Stimulated activated CD4-positive, alpha-beta T cell treated with anti-CD3 and anti-CD28 coated beads, Interleukin-15, amount 100 ng/mL, for 24 hours (primary cell): ENCODE results near the gene EPHA4.

Source experiments
- DNase-seq: peaks from one replicate; pipeline ENCODE4 v3.0.0-alpha.2; 2020

EPHA4 gene

DNA sequence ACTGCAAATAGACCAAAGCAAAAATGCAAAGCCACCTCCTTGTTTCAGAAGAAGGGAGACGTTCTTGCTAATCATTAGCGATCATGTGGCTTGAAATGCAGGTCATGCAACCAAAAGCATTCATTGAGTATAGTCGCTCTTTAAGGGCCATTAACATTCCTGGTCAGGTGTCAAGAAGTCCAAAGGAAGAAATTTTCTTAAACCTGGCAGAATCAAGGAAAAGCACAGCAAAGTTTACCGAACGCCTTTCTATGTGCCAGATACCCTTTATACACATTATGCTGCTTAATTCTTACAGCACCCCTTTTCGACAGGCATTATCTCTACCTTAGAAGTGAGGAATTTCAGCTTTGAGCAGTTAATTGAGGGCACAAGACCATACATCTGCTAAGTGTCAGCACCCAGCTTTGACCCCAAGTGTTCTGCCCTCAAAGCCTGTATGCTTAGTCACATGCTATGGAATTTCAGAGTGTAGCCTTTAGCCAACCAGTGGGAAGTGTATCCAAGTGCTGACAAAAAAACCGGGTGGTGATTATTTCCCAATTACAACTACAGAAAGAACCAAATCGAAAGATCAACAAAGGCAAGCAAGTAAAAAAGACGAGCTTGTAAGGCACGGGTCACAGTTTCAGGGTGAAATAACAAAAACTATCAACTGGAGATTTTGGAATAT is 70.8 kb downstream of the EPHA4 start:
- DNase-seq: no peak

GRCh38 chr2:221500501-221501209 is 71.4 kb downstream of the EPHA4 start:
- DNase-seq: no peak

GRCh38 chr2:221495731-221496130 is 76.4 kb downstream of the EPHA4 start:
- no peak for DNase-seq

- DNase-seq: no peak
These were observed 77.5 kb downstream of the EPHA4 start for GRCh38 chr2:221494556-221494955.

DNA sequence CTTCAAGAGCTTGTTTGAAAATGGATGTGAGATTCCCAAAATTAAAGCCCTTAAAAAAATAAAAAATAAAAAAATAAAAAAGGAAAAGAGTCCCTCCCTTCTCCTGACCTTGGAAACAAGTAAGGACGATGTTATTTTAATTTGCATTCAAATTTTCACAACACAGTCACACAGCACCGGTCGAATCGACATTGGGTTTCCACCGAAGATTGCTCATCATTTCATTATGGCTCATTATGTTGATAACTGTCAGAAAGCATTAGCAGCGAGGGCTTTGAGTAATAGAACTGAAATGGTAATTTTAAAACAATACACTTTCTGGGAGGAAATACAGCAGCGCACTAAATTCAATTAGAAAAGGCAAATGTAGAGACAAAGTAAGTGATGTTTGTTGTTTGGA is 78.7 kb downstream of the EPHA4 start:
- DNase-seq: no peak

GRCh38 chr2:221492636-221493035 is 79.5 kb downstream of the EPHA4 start:
- DNase-seq: no peak

DNA sequence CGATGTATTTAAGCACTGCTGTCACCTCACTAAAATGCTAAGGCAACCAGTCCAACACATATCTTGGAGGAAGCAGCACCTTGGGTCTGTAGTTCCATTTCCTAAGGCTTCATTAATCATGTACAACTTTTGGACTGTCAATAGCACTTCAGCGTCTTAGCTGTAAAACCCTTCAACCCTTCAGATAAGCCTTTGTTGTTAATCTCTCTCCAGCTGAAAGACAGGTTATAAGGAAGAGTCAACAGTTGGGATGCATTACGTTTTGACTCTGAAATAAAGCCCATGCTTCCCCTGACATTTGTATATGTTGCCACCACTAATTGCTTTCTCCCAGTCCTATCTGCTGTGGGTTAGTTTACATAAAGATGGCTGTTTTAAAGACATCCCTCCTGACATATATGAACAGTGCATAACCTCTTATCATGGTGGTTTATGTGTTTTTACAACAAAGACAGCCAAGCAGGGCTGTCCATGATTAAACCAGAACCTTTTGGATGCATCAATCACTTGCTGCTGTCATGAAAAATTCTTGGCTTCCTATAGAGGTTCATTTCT is 81.5 kb downstream of the EPHA4 start:
- no peak for DNase-seq

DNA sequence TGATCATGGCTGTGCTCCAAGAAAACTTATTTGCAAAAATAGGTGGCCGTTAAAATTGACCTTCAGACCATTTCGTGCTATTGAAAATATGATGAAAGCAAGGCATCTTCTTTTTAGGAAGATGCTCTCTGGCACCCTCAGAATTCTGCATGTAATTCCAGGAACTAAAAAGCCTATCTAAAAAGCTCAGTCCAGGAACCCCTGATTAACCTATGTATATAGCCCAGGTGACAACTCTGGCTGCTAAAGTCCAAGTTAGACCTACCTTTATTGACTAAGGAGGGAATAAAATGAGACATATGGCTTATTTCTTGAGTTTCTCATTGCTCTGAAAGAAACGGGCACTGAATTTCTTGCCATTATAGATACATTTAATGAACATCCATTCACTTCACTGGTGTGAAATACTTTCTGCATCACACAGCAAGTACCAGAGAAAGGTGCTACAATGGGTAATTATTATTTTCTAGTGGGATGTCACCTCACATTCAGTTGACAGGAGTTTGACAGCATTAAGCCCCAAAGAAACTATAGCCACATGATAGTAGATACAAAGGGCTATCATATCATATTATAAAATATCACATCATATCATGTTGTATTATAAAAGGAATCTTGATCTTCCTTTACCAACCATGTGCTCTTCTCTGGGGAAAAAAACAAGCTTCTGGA is 83.8 kb downstream of the EPHA4 start:
- no peak for DNase-seq

GRCh38 chr2:221486106-221486505 is 86.0 kb downstream of the EPHA4 start:
- DNase-seq: no peak

GRCh38 chr2:221485503-221485870 is 86.6 kb downstream of the EPHA4 start:
- no peak for DNase-seq

DNA sequence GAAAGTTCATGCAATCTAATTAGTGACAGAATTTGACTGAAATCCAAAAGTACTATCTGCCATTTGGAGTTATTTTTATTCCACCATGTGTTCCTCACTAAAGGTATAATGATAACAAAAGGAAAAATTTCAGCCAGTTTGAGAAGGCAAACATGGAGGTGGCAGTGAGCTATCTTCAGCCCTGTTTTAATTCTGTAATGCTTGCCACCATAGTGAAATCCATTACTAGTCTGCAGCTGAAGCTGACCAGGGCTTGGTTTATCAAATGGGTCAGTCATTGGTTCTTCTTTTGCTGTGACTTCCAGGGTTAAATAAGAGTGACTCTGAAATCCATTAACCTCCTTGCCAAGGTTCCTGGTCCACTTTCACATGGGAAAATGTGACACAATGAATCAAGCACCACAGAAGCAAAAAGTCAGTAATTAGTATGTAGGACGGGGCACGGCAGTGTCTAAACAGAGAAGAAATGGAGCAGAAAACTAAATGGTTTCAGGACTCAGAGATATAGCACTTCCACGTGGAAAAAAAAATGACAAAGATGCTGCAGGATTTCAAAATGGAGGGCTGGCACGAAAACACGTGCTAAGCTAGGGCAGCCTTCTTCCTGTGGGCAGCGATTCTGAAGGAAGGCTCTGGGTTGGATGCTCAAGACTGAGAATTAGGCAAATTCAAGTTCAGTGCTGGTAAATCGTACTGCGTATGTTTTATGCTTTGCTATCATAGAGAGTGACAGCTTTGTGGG is 87.2 kb downstream of the EPHA4 start:
- no peak for DNase-seq

- no peak for DNase-seq
These were observed 89.2 kb downstream of the EPHA4 start for GRCh38 chr2:221482666-221483455.

DNA sequence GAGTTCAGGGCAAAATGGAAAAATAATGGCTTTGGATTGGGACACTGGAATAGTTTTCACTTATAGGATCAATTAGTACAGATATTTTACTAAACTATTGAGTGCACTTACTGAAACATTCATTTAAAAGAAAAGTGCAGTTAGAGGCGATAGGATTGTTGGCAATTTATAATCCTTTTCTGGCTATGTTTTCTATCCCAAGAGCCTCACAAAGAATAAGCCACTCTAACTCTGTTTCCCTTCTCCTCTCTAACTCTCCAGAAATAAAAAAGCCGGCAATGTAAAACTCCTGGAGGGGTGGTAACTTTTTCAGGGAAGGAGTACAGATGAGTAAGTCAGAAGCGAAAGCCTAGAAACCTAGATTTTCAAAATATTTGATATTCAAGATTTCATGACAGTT is 91.3 kb downstream of the EPHA4 start:
- DNase-seq: no peak

DNA sequence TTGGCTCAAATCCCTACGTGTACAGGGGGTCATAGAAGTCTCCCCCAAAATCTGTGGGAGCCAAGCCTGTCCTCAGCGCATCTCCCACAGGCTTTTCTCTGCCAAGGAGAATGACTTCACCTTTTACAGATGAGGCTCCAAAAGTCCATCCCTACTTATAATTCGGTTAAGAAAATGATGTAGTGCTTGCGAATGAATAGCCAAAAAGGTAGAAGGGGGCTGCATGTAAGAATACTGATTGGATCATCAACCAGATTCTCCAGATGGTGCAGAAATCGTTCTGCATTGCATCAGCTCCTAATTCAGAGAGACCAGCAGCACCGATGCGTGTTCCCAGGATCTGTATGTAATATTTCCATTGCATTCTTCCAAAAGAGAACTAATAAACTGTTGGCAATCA is 91.9 kb downstream of the EPHA4 start:
- DNase-seq: no peak

DNA sequence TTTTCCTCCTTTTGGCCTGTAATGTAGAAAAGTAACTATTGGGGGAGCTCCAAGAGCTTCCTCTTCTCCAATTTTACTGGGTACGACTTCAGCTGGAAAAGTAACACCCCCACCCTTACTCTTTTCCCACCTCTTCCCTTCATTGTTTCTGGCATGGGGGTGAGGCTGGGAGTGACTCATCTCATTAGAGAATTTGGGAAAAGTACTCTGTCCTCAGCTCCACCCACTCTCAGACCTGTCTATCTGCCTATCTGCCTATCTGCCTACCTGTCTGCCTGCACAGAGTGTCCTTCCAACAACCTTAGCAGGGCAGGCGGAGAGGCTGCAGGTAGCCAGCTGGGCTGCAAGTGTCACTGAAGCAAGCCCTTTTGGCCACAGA is 93.6 kb downstream of the EPHA4 start:
- no peak for DNase-seq

- DNase-seq: no peak
These were observed 94.2 kb downstream of the EPHA4 start for GRCh38 chr2:221477714-221478484.

DNA sequence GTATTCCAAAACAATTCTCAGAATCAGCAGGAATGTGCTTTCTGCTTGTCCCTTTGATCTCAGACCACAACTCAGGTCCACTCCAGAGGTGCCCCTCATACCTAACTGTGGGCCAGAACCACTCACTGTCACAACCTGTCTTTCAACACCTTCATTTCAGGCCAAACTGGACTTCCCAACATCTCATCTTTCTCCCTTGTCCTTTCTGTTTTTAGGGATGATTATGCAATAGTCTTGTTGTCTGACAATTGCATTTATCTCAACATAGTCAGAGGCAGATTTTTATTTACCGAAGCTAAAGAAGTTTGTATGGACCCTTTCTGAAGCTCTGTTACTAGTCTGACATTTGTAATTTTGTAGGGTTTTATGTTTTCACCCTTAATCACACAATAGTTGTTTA is 95.9 kb downstream of the EPHA4 start:
- no peak for DNase-seq

- DNase-seq: no peak
These were observed 98.7 kb downstream of the EPHA4 start for GRCh38 chr2:221473451-221473850.

DNA sequence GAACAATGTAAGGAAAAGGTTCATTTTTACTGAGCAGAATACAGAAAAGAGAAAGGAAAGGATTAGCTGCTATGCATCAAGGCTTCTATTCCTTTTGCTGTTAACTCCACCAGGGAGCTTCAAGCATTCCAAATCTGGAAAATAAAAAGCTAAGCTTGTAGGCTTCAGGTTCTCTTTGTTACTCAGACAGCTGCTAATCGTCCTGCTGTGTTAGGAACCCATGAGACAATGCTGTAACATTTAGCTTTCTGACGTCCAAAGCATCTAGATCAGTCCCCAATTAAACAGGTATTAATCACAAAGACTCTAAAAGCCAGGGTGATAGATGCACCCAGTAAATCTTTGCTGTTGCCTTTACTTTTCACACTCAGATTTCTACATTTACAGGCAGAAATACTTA is 103.8 kb downstream of the EPHA4 start:
- no peak for DNase-seq

DNA sequence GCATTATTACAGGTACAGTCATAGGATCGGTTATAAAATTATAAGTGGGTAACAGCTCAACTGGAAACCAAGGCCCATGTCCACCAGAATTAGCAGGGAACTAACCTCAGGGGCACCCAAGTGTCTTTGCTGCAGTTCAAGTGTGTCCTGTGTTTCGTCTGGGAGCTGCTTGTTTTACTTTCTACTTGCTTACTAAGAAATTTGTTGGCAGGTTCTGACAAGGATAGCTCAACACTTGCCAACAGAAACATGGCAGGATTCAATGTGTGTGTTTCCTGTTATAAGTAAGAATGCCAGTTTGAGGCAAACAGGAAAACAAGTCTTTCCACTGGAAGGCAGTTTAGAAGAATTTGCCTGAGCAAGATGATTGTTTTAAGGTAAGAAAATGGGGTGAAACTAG is 104.5 kb downstream of the EPHA4 start:
- DNase-seq: no peak

DNA sequence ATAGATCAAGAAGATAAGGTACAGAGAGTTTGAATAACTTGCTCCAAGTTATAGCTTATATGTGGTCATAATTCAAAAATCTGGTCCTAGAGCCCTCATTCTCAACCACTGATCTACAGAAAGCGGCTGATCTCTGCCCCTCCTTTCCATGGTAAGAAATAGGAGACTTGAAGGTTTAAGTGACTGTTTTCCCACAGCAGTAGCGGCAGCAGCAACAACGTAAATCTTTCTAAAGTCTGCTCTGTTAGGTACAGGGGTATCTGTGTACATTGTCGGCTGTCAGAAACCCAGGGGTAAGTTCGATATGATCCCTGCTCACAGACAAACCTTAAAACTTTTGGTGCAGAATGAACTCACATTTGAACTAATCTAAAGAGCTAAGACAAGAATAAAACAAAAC is 105.4 kb downstream of the EPHA4 start:
- no peak for DNase-seq

DNA sequence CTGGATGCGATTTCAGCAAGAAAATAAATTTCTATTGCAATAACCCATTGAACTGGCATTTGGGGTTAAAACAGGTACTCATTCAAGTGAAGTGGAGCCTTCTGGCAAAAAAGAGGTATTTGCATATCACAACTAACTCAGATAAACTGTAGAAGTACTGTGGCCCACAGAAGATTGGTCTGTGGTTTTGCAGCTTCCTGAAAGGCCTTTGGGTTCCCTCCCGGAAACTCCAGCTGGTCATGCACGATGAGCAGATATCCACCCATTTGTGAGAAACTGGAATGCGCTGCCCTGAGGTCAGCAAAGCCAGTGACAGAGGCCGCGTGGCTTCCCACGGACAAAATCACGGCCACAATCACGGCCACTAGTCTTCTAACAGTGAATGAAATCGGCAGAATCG is 106.3 kb downstream of the EPHA4 start:
- DNase-seq: peak; percentile 6
